PC-3 (cell line): Measurements from ENCODE around the gene CTNNA2.

Experiments used
- CTCF ChIP-seq: fragments of 300-600 bp; sonication (generic); conservative IDR thresholded peaks from 2 replicates; pipeline ENCODE4 v1.5.1; 2017; ENCODE audit warnings: antibody characterized with exemption, low read depth, mild to moderate bottlenecking, low read length
- EZH2phosphoT487 ChIP-seq: fragments of 300-600 bp; sonication (generic); IDR thresholded peaks from 2 replicates; pipeline ENCODE4 v1.6.1; 2018; ENCODE audit warnings: mild to moderate bottlenecking, antibody characterized with exemption, low read length, borderline replicate concordance

- TF ChIP-seq CTCF: no peak
- TF ChIP-seq EZH2phosphoT487: no peak
Observed at GRCh38 chr2:79975791-79976565, 463.1 kb downstream of the CTNNA2 start.
